Measurements from ENCODE around the gene HEG1. TPM values are rescaled to one million over a fixed set of nuclear protein-coding genes. Genes with fewer than 3 reads are reported as not detected.

HEG1 gene
- total and polyA plus RNA-seq, 11 donors = 23.7 to 211 (median 111) TPM

DNA sequence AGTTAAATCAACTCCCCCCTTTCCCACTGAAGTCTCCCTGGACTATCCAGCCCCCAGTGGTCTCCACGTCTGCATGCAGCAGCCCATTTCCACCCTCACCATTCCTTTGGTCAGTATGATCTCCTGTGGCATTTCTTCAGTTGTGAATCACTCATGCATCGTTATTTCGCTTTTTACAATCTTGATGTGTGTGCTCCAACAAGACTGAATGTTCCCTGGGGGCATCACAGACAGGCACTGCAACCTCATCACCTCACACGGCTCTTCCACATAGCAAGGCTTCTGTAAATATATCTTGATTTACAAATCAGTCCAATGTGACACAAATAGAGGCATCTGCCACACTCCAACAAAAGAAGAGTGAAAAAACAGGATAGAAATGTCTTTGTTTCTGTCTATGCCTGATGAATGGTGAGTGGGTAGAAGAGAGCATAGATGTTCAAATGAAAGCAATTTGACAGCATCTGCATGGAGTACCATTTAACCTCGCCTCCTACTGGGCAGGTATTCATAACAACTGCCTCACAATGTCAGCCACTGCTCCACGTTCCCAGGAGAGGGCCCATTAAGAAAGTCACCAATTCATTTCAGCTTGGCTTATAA lies 5.2 kb downstream of the HEG1 start:
- peak overlapping the region in 8 of 12 donors; percentile 82 to 99 (median 94) for H3K27ac ChIP-seq
- no peak for ATAC-seq
- TF ChIP-seq POLR2A (IDR thresholded peaks at IDR 0.05) = no peak
- TF ChIP-seq, protein P1, sequence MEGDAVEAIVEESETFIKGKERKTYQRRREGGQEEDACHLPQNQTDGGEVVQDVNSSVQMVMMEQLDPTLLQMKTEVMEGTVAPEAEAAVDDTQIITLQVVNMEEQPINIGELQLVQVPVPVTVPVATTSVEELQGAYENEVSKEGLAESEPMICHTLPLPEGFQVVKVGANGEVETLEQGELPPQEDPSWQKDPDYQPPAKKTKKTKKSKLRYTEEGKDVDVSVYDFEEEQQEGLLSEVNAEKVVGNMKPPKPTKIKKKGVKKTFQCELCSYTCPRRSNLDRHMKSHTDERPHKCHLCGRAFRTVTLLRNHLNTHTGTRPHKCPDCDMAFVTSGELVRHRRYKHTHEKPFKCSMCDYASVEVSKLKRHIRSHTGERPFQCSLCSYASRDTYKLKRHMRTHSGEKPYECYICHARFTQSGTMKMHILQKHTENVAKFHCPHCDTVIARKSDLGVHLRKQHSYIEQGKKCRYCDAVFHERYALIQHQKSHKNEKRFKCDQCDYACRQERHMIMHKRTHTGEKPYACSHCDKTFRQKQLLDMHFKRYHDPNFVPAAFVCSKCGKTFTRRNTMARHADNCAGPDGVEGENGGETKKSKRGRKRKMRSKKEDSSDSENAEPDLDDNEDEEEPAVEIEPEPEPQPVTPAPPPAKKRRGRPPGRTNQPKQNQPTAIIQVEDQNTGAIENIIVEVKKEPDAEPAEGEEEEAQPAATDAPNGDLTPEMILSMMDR (IDR thresholded peaks at IDR 0.05) = no peak
- no peak for DNase-seq
- WGBS, 4 donors = 69 to 79% (median 73%) methylated on average over 6 of the region's 6 CpGs
- H3K36me3 ChIP-seq = peaks cover 0 to 35% (median 8%) of the 10 kb centered on the region in 9 donors
- intact Hi-C loops (cut with DNase I) = loop anchor here in 8 of 10 donors (2.0 to 10.0 kb wide), 7 partner anchors 33 to 112 kb away; no protein-coding TSS in a partner anchor
- H3K4me1 ChIP-seq = peaks cover 17 to 89% (median 84%) of the 10 kb centered on the region in 12 donors
- no peaks in the 10 kb centered on the region for H3K27me3 ChIP-seq
- H3K4me3 ChIP-seq = peak overlapping the region in 1 of 12 donors; percentile 95
- H3K9me3 ChIP-seq = no peaks in the 10 kb centered on the region

GRCh38 chr3:125048282-125048681 lies 7.5 kb downstream of the HEG1 start:
- WGBS, 4 donors = 64 to 78% (median 68%) methylated on average over 3 of the region's 3 CpGs
- TF ChIP-seq, protein P1 (IDR thresholded peaks at IDR 0.05) = no peak
- TF ChIP-seq POLR2A (IDR thresholded peaks at IDR 0.05) = no peak
- Histone ChIP-seq H3K36me3 (peaks cover 0 to 35% (median 8%) of the 10 kb centered on the region in 9 donors), H3K4me3 (no peak overlapping the region), H3K4me1 (peaks cover 26 to 100% (median 98%) of the 10 kb centered on the region in 12 donors), H3K27me3 (no peaks in the 10 kb centered on the region), H3K27ac (peak overlapping the region in 10 of 12 donors; percentile 7 to 71 (median 37)), H3K9me3 (no peaks in the 10 kb centered on the region)
- intact Hi-C loops (cut with DNase I) = loop anchor here in 3 of 10 donors (5.0 to 10.0 kb wide), 2 partner anchors 46 to 107 kb away; no protein-coding TSS in a partner anchor
- peak in 1 of 4 donors; percentile 9 for ATAC-seq
- no peak for DNase-seq

DNA sequence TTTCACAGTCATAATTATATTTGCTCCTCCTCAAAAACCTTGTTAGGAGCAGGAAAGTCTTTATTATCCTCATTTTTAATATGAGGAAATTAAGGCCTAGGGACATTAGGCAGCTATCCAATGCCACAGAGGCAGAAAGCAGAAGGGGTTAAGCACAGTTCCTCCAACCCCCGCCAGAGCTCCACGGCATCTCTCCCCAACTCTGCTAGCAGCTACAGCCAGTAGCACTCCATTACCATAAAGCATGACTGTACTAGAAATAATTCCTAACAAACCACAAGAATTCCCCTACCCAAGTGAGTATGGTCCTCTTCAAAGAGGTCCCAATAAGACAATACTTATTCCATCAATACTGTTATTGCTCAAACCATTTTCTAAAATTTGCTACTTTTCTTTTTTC lies 9.8 kb downstream of the HEG1 start:
- H3K36me3 ChIP-seq = peaks cover 0 to 36% (median 8%) of the 10 kb centered on the region in 9 donors
- H3K9me3 ChIP-seq = no peaks in the 10 kb centered on the region
- no peak overlapping the region for H3K4me3 ChIP-seq
- no peaks in the 10 kb centered on the region for H3K27me3 ChIP-seq
- no peak for DNase-seq
- H3K4me1 ChIP-seq = peaks cover 21 to 100% (median 97%) of the 10 kb centered on the region in 12 donors
- TF ChIP-seq, protein P1 (IDR thresholded peaks at IDR 0.05) = no peak
- TF ChIP-seq POLR2A (IDR thresholded peaks at IDR 0.05) = no peak
- intact Hi-C loops (cut with DNase I) = loop anchor here in 4 of 10 donors (2.0 to 10.0 kb wide), 3 partner anchors 23 to 109 kb away; no protein-coding TSS in a partner anchor
- 22 to 38% (median 30%) methylated on average over 2 of the region's 2 CpGs for WGBS, 4 donors
- H3K27ac ChIP-seq = peak overlapping the region in 10 of 12 donors; percentile 80 to 98 (median 92)
- ATAC-seq = no peak

GRCh38 chr3:125045194-125045593 lies 10.6 kb downstream of the HEG1 start:
- Histone ChIP-seq H3K27ac (peak overlapping the region in 11 of 12 donors; percentile 80 to 98 (median 90)), H3K4me3 (peak overlapping the region in 1 of 12 donors; percentile 1), H3K27me3 (no peaks in the 10 kb centered on the region), H3K36me3 (peaks cover 0 to 30% (median 5%) of the 10 kb centered on the region in 9 donors), H3K4me1 (peaks cover 22 to 100% (median 97%) of the 10 kb centered on the region in 12 donors), H3K9me3 (no peaks in the 10 kb centered on the region)
- DNase-seq = no peak
- TF ChIP-seq POLR2A (IDR thresholded peaks at IDR 0.05) = no peak
- TF ChIP-seq, protein P1 (IDR thresholded peaks at IDR 0.05) = no peak
- intact Hi-C loops (cut with DNase I) = loop anchor here in 4 of 10 donors (2.0 to 10.0 kb wide), 3 partner anchors 22 to 110 kb away; no protein-coding TSS in a partner anchor
- 43 to 59% (median 47%) methylated on average over 5 of the region's 5 CpGs for WGBS, 4 donors
- ATAC-seq = no peak

All from heart left ventricle (tissue), 16 donors.